GM21825 (cell line): Measurements from ENCODE around the gene IFNL2.

ENCODE experiments used
- ATAC-seq: cut with Tn5 transposase; IDR thresholded peaks from one replicate; pipeline ENCODE4 v1.9.1; 2021; ENCODE audit warnings: mild to moderate bottlenecking, moderate library complexity; ENCODE audit not compliant: unreplicated experiment

IFNL2 gene

DNA sequence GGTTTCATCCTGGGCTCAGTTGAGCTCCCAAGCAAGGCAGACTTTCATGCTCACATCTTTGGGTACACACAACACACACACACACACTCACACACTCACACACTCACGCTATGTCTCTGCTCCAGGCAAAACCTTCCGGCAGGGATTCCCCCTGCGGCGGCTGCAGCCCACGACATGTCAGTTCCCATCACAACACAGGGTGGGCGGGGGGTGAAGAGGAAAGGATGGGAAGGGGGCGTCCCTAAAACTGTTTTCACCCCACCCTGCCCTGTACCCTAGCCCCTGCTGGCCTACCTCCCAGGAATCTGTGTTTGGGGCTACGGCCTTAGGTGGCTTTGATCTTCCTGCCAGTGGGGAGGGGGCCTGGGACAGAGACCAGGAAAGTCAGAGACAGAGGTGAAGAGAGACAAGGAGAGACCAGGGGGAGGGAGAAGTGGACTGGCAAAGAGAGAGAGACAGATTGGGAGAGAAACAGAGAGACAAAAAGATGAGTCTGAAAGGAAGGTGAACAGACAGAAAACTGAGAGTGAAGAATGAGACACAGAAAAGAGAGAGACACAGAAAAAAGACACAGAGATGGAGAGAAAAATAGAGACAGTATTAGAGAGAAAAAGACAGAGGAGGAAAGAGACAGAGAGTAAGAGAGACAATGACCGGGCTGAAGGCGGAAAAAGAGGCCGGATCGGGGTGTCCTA, 48.6 kb downstream of the IFNL2 start:
- ATAC-seq, result no peak

DNA sequence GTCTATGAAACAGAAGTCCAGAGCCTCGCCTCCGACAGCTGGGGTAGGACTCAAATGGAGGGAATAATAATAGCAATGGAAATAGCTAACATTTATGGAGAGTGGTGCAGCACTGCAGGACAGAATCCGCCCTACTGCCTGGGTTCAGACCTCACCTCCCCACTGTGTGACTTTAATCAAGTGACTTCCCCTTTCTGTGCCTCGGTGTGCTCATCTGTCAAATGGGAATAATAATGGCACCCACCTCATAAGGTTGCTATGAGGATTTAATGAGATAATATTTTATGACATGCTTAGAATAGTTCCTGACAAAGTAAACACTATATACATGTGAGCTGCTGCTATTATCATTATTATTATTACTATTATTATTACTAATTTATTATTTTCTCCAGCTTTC, 49.3 kb downstream of the IFNL2 start:
- ATAC-seq, result no peak

DNA sequence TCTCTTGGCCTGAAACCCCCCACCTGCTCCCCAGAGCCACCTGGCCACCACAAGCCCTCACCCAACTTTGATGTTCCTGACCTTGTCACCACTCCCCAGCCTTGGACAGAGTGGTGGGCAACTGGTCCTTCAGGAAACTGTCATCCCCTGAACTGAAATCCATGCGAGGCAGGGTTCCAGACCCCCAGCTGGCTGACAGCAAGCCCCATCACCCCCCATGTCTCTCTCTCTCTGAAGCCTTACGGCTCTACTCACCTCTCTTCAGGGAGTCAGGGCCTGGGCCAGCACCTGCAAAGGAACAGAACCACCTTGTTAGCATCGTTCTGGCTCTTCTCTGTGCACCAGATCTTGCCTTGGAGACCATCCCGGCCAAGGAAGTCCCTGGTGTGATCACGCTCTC, 49.9 kb downstream of the IFNL2 start:
- ATAC-seq, result no peak

DNA sequence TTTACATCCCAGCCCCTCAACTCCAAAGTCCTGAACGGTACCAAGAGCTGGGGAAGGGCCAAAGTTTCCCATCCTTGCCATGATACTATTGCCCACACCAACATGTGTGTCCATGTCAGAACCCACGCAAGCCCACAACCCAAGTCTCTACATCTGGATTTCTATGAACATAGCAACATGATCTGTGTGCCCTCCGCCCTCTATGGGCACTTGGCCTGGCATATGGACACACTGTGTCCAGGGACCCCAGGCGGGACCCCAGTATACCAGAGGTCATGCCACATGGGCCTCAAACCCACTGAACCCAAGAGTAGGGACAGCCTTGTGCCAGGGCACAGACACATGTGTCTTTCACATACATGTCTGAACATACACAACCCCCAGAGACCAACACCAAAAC, 50.5 kb downstream of the IFNL2 start:
- no peak for ATAC-seq

DNA sequence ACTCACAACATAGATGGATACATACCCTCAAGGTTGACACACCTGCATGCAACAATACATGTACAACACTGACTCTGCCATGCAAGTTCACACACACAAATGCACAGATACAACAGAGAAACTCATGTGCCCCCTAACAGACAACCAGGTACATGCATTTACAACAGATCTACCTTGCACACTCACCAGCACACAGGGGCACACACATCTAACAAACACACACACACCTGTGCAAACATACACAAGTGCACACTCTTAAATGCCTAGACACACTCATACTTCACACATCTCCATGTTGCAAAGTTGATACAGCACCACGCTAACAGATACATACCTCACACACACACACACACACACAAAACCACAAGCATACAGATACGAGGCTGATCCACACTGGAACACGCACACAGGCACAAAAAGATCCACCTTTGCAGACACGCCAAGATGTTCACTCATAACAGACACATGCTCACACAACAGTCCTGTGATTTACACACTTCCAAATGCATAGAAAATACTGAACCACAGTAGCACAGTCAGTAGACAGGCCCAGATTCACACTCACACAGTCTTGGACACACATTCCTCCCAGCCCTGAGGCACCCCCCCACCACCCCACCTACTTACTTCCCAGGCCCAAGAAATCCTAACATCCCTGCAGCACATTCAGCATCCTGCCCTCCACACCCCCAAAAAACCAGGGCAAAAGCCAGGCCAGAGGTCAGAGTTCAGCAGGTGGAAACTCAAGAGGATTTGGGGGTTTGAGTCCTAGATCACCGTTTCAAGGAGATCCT, 51.1 kb downstream of the IFNL2 start:
- no peak for ATAC-seq
